Small intestine (tissue), 7 donors: ENCODE results near the gene DSCAML1. TPM values are rescaled to one million over a fixed set of nuclear protein-coding genes. Genes with fewer than 3 reads are reported as not detected.

ENCODE experiments used
- DNase-seq, 2 donors: peaks; one replicate each; pipeline versions ENCODE4 v3.0.0 to v3.0.0-alpha.2; 2013
- FAIRE-seq: peaks from 2 replicates; lab custom pipeline; 2012; peaks lifted over from hg19 to GRCh38; lab: Jason Lieb, UNC
- H3K27ac ChIP-seq, 3 donors: one replicate each; pipeline ENCODE4 v1.5.1; 2013; ENCODE audit warnings: low read length in 2 of 3, mild to moderate bottlenecking in 2 of 3, control low read depth in 1 of 3, inconsistent platforms in 1 of 3, low read depth in 1 of 3, moderate library complexity in 1 of 3
- H3K27me3 ChIP-seq, 3 donors: one replicate each; pipeline ENCODE4 v1.6.1; 2013; ENCODE audit warnings: low read length in 3 of 3, inconsistent platforms in 1 of 3; ENCODE audit not compliant: control insufficient read depth in 3 of 3, insufficient read depth in 3 of 3
- H3K36me3 ChIP-seq, 3 donors: one replicate each; pipeline ENCODE4 v1.6.1; 2013; ENCODE audit warnings: low read length in 3 of 3, inconsistent platforms in 1 of 3, low read depth in 1 of 3, mild to moderate bottlenecking in 1 of 3, moderate library complexity in 1 of 3; ENCODE audit not compliant: control insufficient read depth in 3 of 3, insufficient read depth in 2 of 3
- H3K4me1 ChIP-seq, 3 donors: one replicate each; pipeline ENCODE4 v1.6.1; 2013; ENCODE audit warnings: low read length in 2 of 3, inconsistent platforms in 1 of 3, low read depth in 1 of 3, mild to moderate bottlenecking in 1 of 3, moderate library complexity in 1 of 3; ENCODE audit not compliant: control insufficient read depth in 3 of 3, insufficient read depth in 2 of 3
- H3K4me3 ChIP-seq, 3 donors: one replicate each; pipeline ENCODE4 v1.5.1; 2013; ENCODE audit warnings: low read length in 3 of 3, control low read depth in 1 of 3, inconsistent platforms in 1 of 3, low read depth in 1 of 3, mild to moderate bottlenecking in 1 of 3, moderate library complexity in 1 of 3
- H3K9me3 ChIP-seq, 2 donors: one replicate each; pipeline ENCODE4 v1.6.1; 2013; ENCODE audit warnings: low read depth in 1 of 2, low read length in 1 of 2; ENCODE audit not compliant: control insufficient read depth in 2 of 2, insufficient read depth in 1 of 2
- WGBS, 3 donors: extraction: QIAGEN DNeasy Blood & Tissue Kit; methylation state at CpG; one replicate each; pipeline ENCODE4 v1.1.7; 2013; 5-methylcytosine and 5-hydroxymethylcytosine counted together
- polyA plus RNA-seq, 4 donors: library from polyadenylated mRNA; stranded (reverse) in 3 of 4; unstranded in 1 of 4; fragments of 200-250 nt in 3 of 4; fragments of 120-200 nt in 1 of 4; gene quantifications; one replicate each; pipeline versions ENCODE4 v1.2.1 to v1.2.3, GENCODE V29; 2013
- donor health status: healthy with polysubstance abuse.
- donor health status: control.
- donor health status: control.
- donor health status: Bipolar disorder and iron deficiency.
- donor health status: healthy.

Gene DSCAML1
- polyA plus RNA-seq, 4 donors = under 0.01 to 3.3 (median 0.22) TPM; not detected in 1

DNA sequence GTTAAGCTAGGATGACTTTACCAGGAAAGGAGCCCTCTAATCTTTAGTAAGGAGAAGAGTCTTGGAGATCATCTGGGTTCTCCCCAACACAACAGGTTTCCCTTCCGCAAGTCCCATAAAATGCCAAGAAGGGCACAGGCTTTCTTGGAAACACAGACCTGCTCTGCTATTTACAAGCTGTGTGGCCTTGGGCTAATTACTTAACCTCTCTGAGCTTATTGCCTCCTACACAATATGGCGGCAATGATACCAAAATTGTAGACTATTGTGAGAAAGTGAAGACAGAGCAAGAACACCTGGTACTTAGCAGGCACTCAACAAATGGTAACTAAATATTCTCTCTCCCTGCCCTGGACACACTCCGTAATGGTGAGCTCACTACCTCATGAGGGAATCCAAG is 49.1 kb downstream of the DSCAML1 start:
- Histone ChIP-seq H3K4me3 (no peak overlapping the region), H3K9me3 (no peaks in the 10 kb centered on the region), H3K4me1 (peaks cover 0 to 15% (median 0%) of the 10 kb centered on the region in 3 donors), H3K27ac (no peak overlapping the region), H3K36me3 (peaks cover 0 to 4% (median 0%) of the 10 kb centered on the region in 3 donors), H3K27me3 (no peaks in the 10 kb centered on the region)
- DNase-seq (no peak), FAIRE-seq (no peak)
- 90 to 98% (median 95%) methylated on average over 3 of the region's 3 CpGs for WGBS, 3 donors

DNA sequence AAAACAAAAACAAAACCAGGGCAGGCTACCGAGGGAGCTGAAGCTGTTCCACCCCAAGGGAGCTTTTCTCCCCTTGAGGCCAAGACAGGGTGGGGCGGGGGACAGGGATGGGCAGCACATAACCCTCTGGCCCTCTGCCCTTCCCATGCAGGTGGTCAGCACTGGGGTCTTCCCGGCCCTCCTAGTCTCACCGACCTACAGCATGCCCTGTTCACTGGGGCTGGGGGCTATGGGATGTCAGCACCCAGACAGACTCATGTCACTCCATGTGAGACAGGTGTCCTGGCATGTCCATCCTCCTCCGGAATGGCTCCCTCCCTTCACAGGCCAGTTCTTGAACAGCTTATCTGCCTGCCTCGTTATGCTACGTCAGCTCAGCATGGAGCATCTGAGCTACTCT is 51.7 kb downstream of the DSCAML1 start:
- WGBS, 3 donors = 72 to 85% (median 72%) methylated on average over 7 of the region's 7 CpGs

DNA sequence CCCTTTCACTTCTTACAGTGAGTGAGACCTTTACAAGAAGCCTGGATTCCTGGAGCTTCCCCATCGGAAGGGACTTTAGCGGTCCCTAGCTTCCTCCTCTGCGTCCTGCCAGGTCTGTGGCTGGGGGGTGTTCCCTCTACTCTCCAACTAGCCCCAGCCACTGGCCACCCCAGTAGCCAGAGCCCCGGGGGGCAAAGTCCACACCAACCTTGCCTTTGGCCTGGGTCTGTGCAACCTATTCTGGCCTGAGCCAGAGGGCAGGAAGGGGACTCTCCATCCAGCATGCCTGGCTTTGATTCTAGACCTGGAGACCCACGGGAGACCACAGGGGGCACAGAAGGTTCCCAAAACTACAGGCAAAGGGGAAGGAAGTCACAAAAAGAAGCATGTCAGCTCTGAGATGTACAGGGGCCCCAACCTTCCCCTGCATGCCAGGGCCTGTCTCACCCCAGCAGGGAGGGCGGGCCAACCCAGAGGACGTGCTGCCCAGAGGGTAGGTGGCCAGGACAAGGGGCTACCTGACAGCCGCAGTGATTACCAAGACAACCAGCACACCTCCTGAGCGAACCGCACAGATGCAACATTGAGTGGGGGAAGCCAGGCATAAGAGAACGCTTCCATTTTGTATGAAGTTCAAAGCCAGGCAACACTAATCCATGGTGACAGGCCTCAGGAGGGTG is 52.4 kb downstream of the DSCAML1 start:
- Histone ChIP-seq H3K36me3 (peaks cover 0 to 4% (median 0%) of the 10 kb centered on the region in 3 donors), H3K27ac (no peak overlapping the region), H3K4me3 (no peak overlapping the region), H3K27me3 (peaks cover 0 to 2% (median 0%) of the 10 kb centered on the region in 3 donors), H3K9me3 (peaks cover 0 to 6% of the 10 kb centered on the region in 2 donors), H3K4me1 (peaks cover 0 to 10% (median 0%) of the 10 kb centered on the region in 3 donors)
- DNase-seq = no peak
- FAIRE-seq = no peak
- WGBS, 3 donors = 64 to 80% (median 65%) methylated on average over 11 of the region's 11 CpGs

More for the DNA sequence above, 51.7 kb downstream of the DSCAML1 start:
- H3K27ac ChIP-seq = no peak overlapping the region
- H3K27me3 ChIP-seq = peaks cover 0 to 2% (median 0%) of the 10 kb centered on the region in 3 donors
- H3K36me3 ChIP-seq = peaks cover 0 to 4% (median 0%) of the 10 kb centered on the region in 3 donors
- H3K9me3 ChIP-seq = peaks cover 0 to 6% of the 10 kb centered on the region in 2 donors
- DNase-seq (no peak), FAIRE-seq (no peak)
- peaks cover 0 to 15% (median 0%) of the 10 kb centered on the region in 3 donors for H3K4me1 ChIP-seq
- no peak overlapping the region for H3K4me3 ChIP-seq

DNA sequence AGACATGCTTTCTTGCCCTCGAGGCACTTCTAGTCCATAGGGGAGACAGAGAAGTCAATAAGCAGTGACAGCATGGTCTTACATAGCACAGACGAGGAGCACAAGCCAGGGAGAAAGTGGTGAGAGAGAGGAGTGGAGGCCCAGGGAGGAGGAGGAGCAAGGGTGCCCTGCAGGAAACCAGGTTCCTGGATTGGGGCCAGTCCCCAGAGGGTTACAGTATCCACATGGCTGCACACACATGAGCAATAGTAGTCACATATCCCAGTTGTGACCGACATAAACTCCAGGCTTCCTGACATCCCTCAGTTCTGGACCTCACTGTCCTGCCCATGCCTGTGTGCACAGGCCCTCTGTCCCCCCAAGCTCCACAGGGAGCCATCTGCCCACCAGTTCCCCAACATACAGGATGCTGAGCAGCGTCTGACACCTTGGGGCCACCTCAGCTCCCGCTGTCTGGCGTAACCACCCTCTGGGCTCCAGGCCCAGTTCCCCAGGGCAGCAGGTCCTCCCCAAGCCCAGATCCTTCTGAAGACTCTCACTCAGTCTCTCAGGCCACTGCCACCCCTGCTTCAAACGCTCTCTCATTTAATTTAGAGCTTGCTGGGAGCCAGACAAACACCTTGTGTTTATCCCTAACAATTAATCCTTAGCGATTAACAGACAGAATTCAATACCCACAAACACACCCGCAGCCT is 53.7 kb downstream of the DSCAML1 start:
- FAIRE-seq (no peak), DNase-seq (no peak)
- no peak overlapping the region for H3K4me3 ChIP-seq
- peaks cover 0 to 2% (median 0%) of the 10 kb centered on the region in 3 donors for H3K27me3 ChIP-seq
- WGBS, 3 donors = 31 to 58% (median 39%) methylated on average over 9 of the region's 9 CpGs
- H3K4me1 ChIP-seq = no peaks in the 10 kb centered on the region
- H3K9me3 ChIP-seq = peaks cover 0 to 6% of the 10 kb centered on the region in 2 donors
- H3K36me3 ChIP-seq = peaks cover 0 to 4% (median 0%) of the 10 kb centered on the region in 3 donors
- H3K27ac ChIP-seq = no peak overlapping the region

DNA sequence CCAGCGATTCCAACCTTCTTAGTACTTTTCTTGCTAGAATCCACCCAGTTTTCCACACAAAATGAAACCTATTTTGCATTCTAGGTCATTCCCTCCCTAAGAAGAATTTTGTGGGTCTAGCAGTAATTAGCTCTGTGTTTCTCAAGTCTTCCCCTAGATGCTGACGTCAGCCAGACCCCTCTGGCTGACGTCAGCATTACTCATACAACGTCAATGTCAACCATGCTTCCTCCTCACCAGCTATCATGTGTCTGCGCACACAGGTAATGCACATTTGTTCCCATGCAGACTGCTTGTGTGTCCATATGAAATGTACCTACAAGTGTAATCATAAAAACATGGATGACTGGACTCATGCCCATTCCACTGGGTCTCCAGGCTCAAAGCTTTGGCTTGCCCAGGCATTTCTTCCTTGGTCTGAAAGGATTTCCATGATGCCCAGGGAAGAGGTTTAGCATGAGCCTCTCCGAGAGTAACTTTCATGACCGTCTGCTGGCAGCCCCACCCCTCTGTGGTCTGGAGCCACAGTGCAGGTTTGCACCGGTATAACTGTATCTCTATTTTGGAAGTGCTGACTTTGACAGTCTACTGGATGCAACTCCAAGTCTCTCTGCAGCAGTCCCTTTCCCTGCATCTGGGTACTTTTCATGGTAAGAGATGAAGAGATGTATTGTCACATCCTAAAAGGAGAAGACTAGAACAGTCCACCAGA is 58.6 kb downstream of the DSCAML1 start:
- DNase-seq (no peak), FAIRE-seq (no peak)
- no peaks in the 10 kb centered on the region for H3K36me3 ChIP-seq
- peaks cover 0 to 2% (median 0%) of the 10 kb centered on the region in 3 donors for H3K27me3 ChIP-seq
- WGBS, 3 donors = 70 to 74% (median 72%) methylated on average over 8 of the region's 8 CpGs
- no peak overlapping the region for H3K27ac ChIP-seq
- no peaks in the 10 kb centered on the region for H3K4me1 ChIP-seq
- no peak overlapping the region for H3K4me3 ChIP-seq
- H3K9me3 ChIP-seq = peaks cover 0 to 6% of the 10 kb centered on the region in 2 donors

DNA sequence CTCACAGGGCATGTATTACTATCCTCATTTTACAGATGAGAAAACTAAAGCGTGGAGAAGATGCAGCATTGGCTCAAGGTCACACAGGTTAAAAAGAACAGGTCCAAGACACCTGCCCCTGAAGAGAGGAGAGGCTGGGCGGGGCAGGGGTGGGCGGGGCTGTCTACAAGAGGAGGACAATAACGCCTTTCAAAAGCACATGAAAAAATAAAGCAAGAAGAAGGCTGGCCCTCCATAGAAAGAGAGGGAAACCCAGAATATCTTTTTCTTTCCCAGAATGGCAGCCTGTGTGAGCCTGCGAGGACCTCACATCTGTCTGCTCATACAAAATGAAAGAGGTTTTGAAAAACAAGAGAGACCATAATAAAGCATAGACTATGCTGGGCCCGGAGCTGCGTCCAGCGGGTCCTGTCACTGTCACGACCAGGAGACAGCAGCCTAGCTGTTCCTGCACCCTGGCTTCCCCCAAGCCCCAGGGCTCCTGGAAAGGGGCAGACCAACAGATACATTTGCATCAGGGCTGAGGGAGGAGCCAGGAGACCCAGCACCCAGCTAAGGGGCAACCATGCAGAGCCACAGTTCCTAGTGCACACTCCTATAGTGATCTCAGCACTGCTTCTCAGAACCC is 61.6 kb downstream of the DSCAML1 start:
- Histone ChIP-seq H3K9me3 (no peaks in the 10 kb centered on the region), H3K4me1 (no peaks in the 10 kb centered on the region), H3K4me3 (no peak overlapping the region), H3K36me3 (no peaks in the 10 kb centered on the region), H3K27me3 (no peaks in the 10 kb centered on the region), H3K27ac (no peak overlapping the region)
- 55 to 82% (median 74%) methylated on average over 9 of the region's 9 CpGs for WGBS, 3 donors
- DNase-seq (no peak), FAIRE-seq (no peak)

DNA sequence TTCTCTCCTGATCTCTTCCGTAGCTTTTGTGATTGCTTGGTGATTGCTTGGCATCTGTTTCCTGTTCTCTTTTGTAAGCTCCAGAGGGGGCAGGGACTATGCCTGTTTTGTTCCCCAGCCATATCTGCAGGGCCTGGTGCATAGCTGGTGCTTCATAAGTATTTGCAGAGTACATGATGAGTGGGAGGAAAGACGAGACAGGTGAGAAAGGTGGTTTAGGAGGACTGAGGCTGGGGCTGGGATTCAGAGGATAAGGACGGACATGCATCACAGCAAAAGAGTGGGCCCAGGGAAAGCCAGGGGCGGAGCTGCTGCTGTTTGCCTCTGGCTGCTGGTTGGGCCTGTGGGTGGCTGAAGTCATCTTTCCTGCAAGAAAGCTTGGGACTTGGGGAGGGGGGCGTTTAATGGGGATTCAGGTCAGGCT is 62.4 kb downstream of the DSCAML1 start:
- FAIRE-seq = no peak
- no peaks in the 10 kb centered on the region for H3K36me3 ChIP-seq
- no peaks in the 10 kb centered on the region for H3K27me3 ChIP-seq
- H3K4me3 ChIP-seq = no peak overlapping the region
- no peaks in the 10 kb centered on the region for H3K4me1 ChIP-seq
- no peak overlapping the region for H3K27ac ChIP-seq
- H3K9me3 ChIP-seq = no peaks in the 10 kb centered on the region
- no peak for DNase-seq
- 56 to 65% (median 57%) methylated on average over 5 of the region's 5 CpGs for WGBS, 3 donors

DNA sequence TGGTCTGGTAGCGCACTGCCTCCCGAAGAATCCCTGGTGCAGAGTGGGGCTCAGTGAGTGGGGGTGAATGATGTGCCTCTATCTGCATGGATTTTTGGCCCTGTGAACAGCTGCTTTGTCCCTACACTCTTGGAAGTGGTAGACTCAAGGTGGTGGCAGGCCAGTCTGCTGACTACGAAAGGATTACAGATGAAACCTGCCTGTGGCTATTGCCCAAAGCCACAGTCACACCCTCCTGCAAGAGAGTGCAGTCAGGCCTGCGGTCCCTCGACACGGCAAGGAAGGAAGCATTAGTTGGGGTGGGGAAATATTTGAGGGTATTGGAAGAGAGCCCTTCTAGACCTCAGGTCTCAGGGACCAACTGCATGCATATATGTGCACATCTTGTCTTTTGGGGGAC is 63.7 kb downstream of the DSCAML1 start:
- H3K4me3 ChIP-seq = no peak overlapping the region
- H3K4me1 ChIP-seq = no peaks in the 10 kb centered on the region
- H3K27me3 ChIP-seq = no peaks in the 10 kb centered on the region
- H3K9me3 ChIP-seq = no peaks in the 10 kb centered on the region
- DNase-seq (no peak), FAIRE-seq (no peak)
- H3K27ac ChIP-seq = no peak overlapping the region
- 74 to 85% (median 82%) methylated on average over 6 of the region's 6 CpGs for WGBS, 3 donors
- no peaks in the 10 kb centered on the region for H3K36me3 ChIP-seq
